GM19238 (cell line): Measurements from ENCODE around the gene ILDR1.

ENCODE experiments used
- DNase-seq: peaks from one replicate; pipeline ENCODE4 v3.0.0; 2011; ENCODE audit warnings: low spot score; ENCODE audit not compliant: insufficient read length

The ILDR1 gene

GRCh38 chr3:122019493-122019892 is 2.6 kb downstream of the ILDR1 start:
- no peak for DNase-seq

- DNase-seq: no peak
These were observed 7.3 kb downstream of the ILDR1 start for GRCh38 chr3:122014741-122015140.

GRCh38 chr3:122013448-122013925 is 8.6 kb downstream of the ILDR1 start:
- no peak for DNase-seq

GRCh38 chr3:122012821-122013220 is 9.2 kb downstream of the ILDR1 start:
- no peak for DNase-seq

- no peak for DNase-seq
These were observed 10.7 kb downstream of the ILDR1 start for GRCh38 chr3:122011396-122011795.

- DNase-seq: no peak
These were observed 11.5 kb downstream of the ILDR1 start for GRCh38 chr3:122010506-122010905.

GRCh38 chr3:122008166-122008565 is 13.9 kb downstream of the ILDR1 start:
- no peak for DNase-seq

GRCh38 chr3:122006267-122006666 is 15.8 kb downstream of the ILDR1 start:
- no peak for DNase-seq

- no peak for DNase-seq
These were observed 17.0 kb downstream of the ILDR1 start for GRCh38 chr3:122004991-122005565.

GRCh38 chr3:122004107-122004506 is 17.9 kb downstream of the ILDR1 start:
- no peak for DNase-seq

- no peak for DNase-seq
These were observed 18.4 kb downstream of the ILDR1 start for GRCh38 chr3:122003606-122004005.

- DNase-seq: no peak
These were observed 18.9 kb downstream of the ILDR1 start for GRCh38 chr3:122003112-122003511.

GRCh38 chr3:122002611-122003010 is 19.4 kb downstream of the ILDR1 start:
- no peak for DNase-seq

GRCh38 chr3:122001892-122002291 is 20.2 kb downstream of the ILDR1 start:
- no peak for DNase-seq

GRCh38 chr3:122000936-122001605 is 21.0 kb downstream of the ILDR1 start:
- DNase-seq: no peak

GRCh38 chr3:121999931-122000330 is 22.1 kb downstream of the ILDR1 start:
- DNase-seq: no peak

- no peak for DNase-seq
These were observed 23.2 kb downstream of the ILDR1 start for GRCh38 chr3:121998611-121999473.

GRCh38 chr3:121998030-121998580 is 23.9 kb downstream of the ILDR1 start:
- DNase-seq: no peak

- DNase-seq: no peak
These were observed 24.7 kb downstream of the ILDR1 start for GRCh38 chr3:121997372-121997771.

GRCh38 chr3:121996441-121996840 is 25.6 kb downstream of the ILDR1 start:
- DNase-seq: no peak

- no peak for DNase-seq
These were observed 26.6 kb downstream of the ILDR1 start for GRCh38 chr3:121995161-121996137.
